Neural crest cell (in vitro differentiated cells): Measurements from ENCODE around the gene ACTN4. TPM values are rescaled to one million over a fixed set of nuclear protein-coding genes. Genes with fewer than 3 reads are reported as not detected.
A peak's percentile ranks its signal among the peaks of the same experiment; 100 is the strongest.

ENCODE experiments used
- DNase-seq: peaks from one replicate; pipeline ENCODE4 v3.0.0; 2021; ENCODE audit warnings: low read depth, mixed read lengths, low spot score
- H3K27ac Mint-ChIP-seq: one replicate; pipeline ENCODE4 v1.8.0; 2021; ENCODE audit warnings: mild to moderate bottlenecking, mixed read lengths; ENCODE audit not compliant: unreplicated experiment
- H3K27me3 Mint-ChIP-seq: 2 replicates; pipeline ENCODE4 v1.8.0; 2021; ENCODE audit warnings: low read depth, mild to moderate bottlenecking, mixed read lengths
- H3K36me3 Mint-ChIP-seq: 2 replicates; pipeline ENCODE4 v1.8.0; 2021; ENCODE audit warnings: low read depth, mild to moderate bottlenecking, mixed read lengths
- H3K4me1 Mint-ChIP-seq: 2 replicates; pipeline ENCODE4 v1.8.0; 2021; ENCODE audit warnings: mixed read lengths
- H3K4me3 Mint-ChIP-seq: one replicate; pipeline ENCODE4 v1.8.0; 2021; ENCODE audit warnings: mild to moderate bottlenecking, mixed read lengths
- H3K9me3 Mint-ChIP-seq: 2 replicates; pipeline ENCODE4 v1.8.0; 2021; ENCODE audit warnings: mixed read lengths
- CTCF ChIP-seq: fragments of 200-600 bp; sonication (generic); conservative IDR thresholded peaks from 2 replicates; pipeline ENCODE4 v1.5.0; 2021; ENCODE audit warnings: antibody characterized with exemption, mild to moderate bottlenecking
- total RNA-seq: library from RNA; stranded (reverse); gene quantifications from 2 replicates; pipeline ENCODE4 v1.2.1, GENCODE V29; 2021

Gene ACTN4
- total RNA-seq, 1 donor from 2014 or later, result 324 TPM

GRCh38 chr19:38723606-38723965 is 76.1 kb downstream of the ACTN4 start:
- no peak for DNase-seq
- H3K27ac Mint-ChIP-seq, result no peak overlapping the region

GRCh38 chr19:38723990-38724854 is 76.8 kb downstream of the ACTN4 start:
- TF ChIP-seq CTCF, result no peak
- Mint-ChIP-seq H3K27me3 (peaks cover 2% of the 10 kb centered on the region), H3K4me3 (no peak overlapping the region), H3K36me3 (no peaks in the 10 kb centered on the region), H3K9me3 (no peaks in the 10 kb centered on the region), H3K27ac (no peak overlapping the region), H3K4me1 (peaks cover 19% of the 10 kb centered on the region)
- no peak for DNase-seq

More at GRCh38 chr19:38723606-38723965, 76.1 kb downstream of the ACTN4 start:
- Mint-ChIP-seq H3K27me3 (peaks cover 2% of the 10 kb centered on the region), H3K9me3 (no peaks in the 10 kb centered on the region), H3K4me1 (peaks cover 23% of the 10 kb centered on the region), H3K4me3 (peak overlapping the region; percentile 15), H3K36me3 (no peaks in the 10 kb centered on the region)
- no peak for TF ChIP-seq CTCF

- H3K36me3 Mint-ChIP-seq, result peaks cover 5% of the 10 kb centered on the region
- H3K4me3 Mint-ChIP-seq, result no peak overlapping the region
- no peak for TF ChIP-seq CTCF
- H3K27ac Mint-ChIP-seq, result no peak overlapping the region
- H3K27me3 Mint-ChIP-seq, result peaks cover 2% of the 10 kb centered on the region
- no peaks in the 10 kb centered on the region for H3K9me3 Mint-ChIP-seq
- H3K4me1 Mint-ChIP-seq, result peaks cover 24% of the 10 kb centered on the region
- no peak for DNase-seq
Measured at GRCh38 chr19:38725469-38726283, 78.2 kb downstream of the ACTN4 start.

- DNase-seq, result no peak
- H3K36me3 Mint-ChIP-seq, result peaks cover 5% of the 10 kb centered on the region
- H3K4me3 Mint-ChIP-seq, result peak overlapping the region; percentile 59
- peaks cover 2% of the 10 kb centered on the region for H3K27me3 Mint-ChIP-seq
- TF ChIP-seq CTCF, result no peak
- H3K27ac Mint-ChIP-seq, result peak overlapping the region; percentile 78
- H3K4me1 Mint-ChIP-seq, result peaks cover 18% of the 10 kb centered on the region
- H3K9me3 Mint-ChIP-seq, result no peaks in the 10 kb centered on the region
Measured at GRCh38 chr19:38726284-38726673, 78.8 kb downstream of the ACTN4 start.

- no peak for TF ChIP-seq CTCF
- H3K9me3 Mint-ChIP-seq, result no peaks in the 10 kb centered on the region
- H3K27me3 Mint-ChIP-seq, result peaks cover 2% of the 10 kb centered on the region
- H3K4me3 Mint-ChIP-seq, result no peak overlapping the region
- no peak for DNase-seq
- no peak overlapping the region for H3K27ac Mint-ChIP-seq
- peaks cover 7% of the 10 kb centered on the region for H3K36me3 Mint-ChIP-seq
- H3K4me1 Mint-ChIP-seq, result peaks cover 13% of the 10 kb centered on the region
Measured at GRCh38 chr19:38726761-38727301, 79.4 kb downstream of the ACTN4 start.
